Right ventricle myocardium superior (tissue), 1 donor: ENCODE measurements around the gene ZNF709. TPM values are rescaled to one million over a fixed set of nuclear protein-coding genes. Genes with fewer than 3 reads are reported as not detected.
"Not testable (repeated sequence)": the region's sequence is repeated elsewhere in the genome, so short reads cannot be mapped to it uniquely, and the experiment has no call there.

ENCODE experiments used
- ATAC-seq: fragments of 200-7000 bp; cut with Tn5 transposase; one replicate; pipeline ENCODE4 v1.9.1; 2020; ENCODE audit warnings: mild to moderate bottlenecking; ENCODE audit not compliant: poor library complexity
- DNase-seq: peaks from one replicate; pipeline ENCODE4 v3.0.0-alpha.2; 2020
- intact Hi-C: fragments of 100-400 bp; cut with DNase I; formaldehyde crosslinking; loops from one replicate; pipeline ENCODE4 v1.11.2; 2022
- total RNA-seq: library from RNA; stranded (reverse); fragmentation: NEBNext Ultra II Directional; extraction: Animal tissue kit (Norgen Biotek cat#: 25700); gene quantifications from one replicate; pipeline ENCODE4 v1.2.1, GENCODE V29; 2021
- donor health status: DM: no; HTN: yes; CAD: no; lungs with severe emphysema.

The ZNF709 gene
- total RNA-seq, 1 donor from 2014 or later: 1.4 TPM

- DNase-seq: no peak
- intact Hi-C loops: no loop called here
- no peak for ATAC-seq
Observed at GRCh38 chr19:12465211-12465610, 19.4 kb downstream of the ZNF709 start.

GRCh38 chr19:12464769-12465168 lies 19.8 kb downstream of the ZNF709 start:
- ATAC-seq: no peak
- no peak for DNase-seq
- intact Hi-C loops: no loop called here

- intact Hi-C loops, ATAC-seq, DNase-seq: not testable (repeated sequence)
Observed at GRCh38 chr19:12464139-12464538, 20.5 kb downstream of the ZNF709 start.

DNA sequence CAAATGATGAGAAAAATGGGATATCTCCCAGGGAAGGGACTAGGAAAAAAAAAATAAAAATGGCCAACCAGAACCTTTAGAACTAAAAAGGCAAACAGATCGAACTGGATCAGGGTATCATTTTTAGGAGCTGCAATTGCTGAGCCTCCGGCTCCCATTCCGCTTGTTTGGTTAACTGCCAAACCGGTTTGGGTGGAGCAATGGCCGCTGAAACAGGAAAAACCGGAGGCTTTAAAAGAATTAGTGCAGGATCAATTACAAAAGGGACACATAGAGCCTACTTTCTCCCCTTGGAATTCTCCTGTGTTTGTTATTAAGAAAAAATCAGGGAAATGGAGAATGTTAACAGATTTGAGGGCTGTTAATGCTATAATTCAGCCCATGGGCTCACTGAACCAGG lies 31.1 kb downstream of the ZNF709 start:
- ATAC-seq: no peak
- intact Hi-C loops: no loop called here
- no peak for DNase-seq

DNA sequence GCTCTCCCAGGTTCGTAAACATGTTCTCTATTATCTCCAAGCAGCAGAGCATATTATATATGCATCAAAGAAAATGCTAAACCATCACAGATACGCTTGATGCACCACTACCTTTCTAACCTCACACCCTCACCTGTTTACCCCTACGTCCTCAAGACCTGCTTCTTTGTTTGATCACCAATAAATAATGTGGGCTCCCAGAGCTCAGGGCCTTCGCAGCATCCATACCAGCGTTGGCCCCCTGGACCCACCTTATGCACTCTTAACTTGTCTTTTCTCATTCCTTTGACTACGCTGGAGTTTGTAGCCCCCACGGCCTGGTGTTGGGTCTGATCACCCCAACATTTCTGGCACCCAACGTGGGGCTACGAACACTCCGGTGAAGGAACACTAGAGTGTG lies 33.8 kb downstream of the ZNF709 start:
- ATAC-seq (no peak), DNase-seq (no peak)
- intact Hi-C loops: no loop called here

DNA sequence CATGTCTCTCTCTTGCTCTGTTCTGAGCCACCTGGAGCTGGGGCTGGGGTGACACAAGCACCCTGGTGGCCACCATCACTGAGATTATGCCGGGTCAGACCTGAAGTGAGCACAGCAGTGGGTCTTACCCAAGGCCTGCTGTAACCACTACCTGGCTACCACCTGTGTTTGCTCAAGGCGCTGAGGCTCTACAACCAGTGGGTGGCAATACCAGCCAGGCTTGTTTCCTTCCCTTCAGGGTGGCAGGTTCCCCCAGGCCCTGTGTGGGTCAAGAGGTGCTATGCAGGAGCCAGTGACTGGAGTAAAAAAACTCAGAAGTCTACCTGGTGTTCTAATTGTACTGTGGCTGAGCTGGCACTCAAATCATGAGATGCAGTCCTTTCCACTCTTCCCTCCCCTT lies 35.8 kb downstream of the ZNF709 start:
- DNase-seq (no peak), ATAC-seq (no peak)
- intact Hi-C loops: no loop called here

GRCh38 chr19:12440541-12441316 lies 43.9 kb downstream of the ZNF709 start, which contains the start of gene ZNF443:
TSS of gene ZNF443 (minus strand) at chr19:12441021. CDS start at chr19:12440914, 107 bp downstream.
- ATAC-seq: peak; percentile 100
- DNase-seq: peak; percentile 99
- intact Hi-C loops: no loop called here

- DNase-seq, intact Hi-C loops: not testable (repeated sequence)
Observed at GRCh38 chr19:12439686-12440540, 44.7 kb downstream of the ZNF709 start.

DNA sequence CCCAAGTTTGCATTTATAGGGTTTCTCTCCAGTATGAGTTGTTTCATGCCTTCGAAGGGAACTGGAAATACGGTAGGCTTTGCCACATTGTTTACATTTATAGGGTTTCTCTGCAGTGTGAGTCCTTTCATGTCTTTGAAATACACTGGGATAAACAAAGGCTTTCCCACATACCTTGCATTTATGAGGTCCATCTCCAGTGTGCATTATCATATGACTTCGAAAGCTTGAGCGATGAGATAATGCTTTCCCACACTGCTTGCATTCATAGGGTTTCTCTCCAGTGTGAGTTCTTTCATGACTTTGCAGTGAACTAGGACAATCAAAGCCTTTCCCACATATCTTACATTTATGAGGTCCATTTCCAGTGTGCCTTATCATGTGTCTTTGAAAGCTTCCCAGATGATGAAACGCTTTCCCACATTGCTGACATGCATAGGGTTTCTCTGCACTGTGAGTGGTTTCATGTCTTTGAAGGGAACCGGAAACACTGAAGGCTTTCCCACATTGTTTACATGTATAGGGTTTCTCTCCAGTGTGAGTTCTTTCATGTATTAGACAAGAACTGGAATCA lies 53.8 kb downstream of the ZNF709 start:
- intact Hi-C loops, ATAC-seq, DNase-seq: not testable (repeated sequence)

More at GRCh38 chr19:12439686-12440540, 44.7 kb downstream of the ZNF709 start:
- peak; percentile 33 for ATAC-seq

- no peak for ATAC-seq
- DNase-seq: no peak
- intact Hi-C loops: no loop called here
Observed at GRCh38 chr19:12425888-12426274, 58.7 kb downstream of the ZNF709 start.

DNA sequence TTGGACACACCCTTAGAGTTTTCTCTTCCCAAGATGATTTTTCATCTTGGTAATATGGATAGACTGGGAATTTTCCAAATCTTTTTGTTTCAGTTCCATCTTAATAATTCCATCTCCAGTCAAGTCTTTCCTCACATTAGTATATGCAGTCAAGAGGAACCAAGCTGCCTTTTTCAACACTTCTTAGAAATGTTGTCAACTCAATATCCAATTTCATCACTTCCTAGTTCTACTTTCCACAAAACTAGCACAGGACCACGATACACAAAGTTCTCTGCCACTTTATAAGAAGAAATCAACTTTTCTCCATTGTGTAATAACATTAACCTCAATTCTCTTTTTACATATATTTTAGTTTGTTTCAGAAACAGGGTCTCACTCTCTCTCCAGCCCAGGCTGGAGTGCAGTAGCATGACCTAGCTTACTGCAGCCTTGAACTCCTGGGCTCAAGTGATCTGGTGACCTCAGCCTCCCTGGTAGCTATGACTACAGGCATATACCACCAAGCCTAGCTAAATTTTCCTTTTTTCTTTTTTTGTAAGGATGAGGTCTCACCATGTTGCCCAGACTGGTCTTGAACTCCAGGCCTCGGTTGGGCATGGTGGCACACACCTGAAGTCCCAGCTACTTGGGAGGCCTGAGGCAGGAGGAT lies 59.3 kb downstream of the ZNF709 start:
- DNase-seq (no peak), ATAC-seq (no peak)
- intact Hi-C loops: no loop called here

DNA sequence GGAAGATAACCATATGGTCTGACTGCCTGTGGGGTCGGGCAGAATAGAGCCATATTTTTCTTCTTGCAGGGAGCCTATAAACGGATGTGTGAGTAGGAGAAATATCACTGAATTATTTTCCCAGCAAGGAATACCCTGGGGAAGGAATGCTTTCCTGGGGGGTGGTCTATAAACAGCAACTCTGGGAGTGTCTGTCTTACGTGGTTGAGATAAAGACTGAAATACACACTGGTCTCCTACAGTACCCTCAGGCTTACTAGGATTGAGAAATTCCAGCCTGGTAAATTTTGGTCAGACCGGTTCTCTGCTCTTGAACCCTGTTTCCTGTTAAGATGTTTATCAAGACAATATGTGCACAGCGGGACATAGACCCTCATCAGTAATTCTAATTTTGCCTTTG lies 67.3 kb downstream of the ZNF709 start:
- intact Hi-C loops, ATAC-seq: not testable (repeated sequence)

DNA sequence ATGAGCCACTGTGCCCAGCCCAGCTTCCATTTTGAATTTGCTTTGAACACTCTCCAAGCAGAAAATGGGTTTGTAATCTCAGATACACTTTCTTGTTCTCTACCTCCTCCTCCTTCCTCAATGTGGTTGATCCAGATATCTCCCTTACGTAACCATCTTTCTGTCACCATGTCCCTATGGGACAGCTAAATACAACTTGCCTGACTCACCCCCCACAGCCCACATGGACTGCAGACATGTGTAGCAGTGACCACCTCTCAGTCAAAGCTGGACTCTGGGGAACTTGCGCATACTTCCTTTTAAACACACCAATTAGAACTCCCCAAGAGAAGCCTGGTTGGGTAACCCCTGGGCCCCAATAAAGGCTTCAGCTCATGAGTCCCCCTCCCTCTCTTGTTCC lies 72.7 kb downstream of the ZNF709 start:
- no peak for DNase-seq
- intact Hi-C loops: no loop called here

More for the DNA sequence above, 67.3 kb downstream of the ZNF709 start:
- not testable (repeated sequence) for DNase-seq

More for the DNA sequence above, 72.7 kb downstream of the ZNF709 start:
- no peak for ATAC-seq

Other genes with a start within 250 kb of the ZNF709 start
- gene ZNF44, start 189.9 kb downstream of the ZNF709 start, total RNA-seq: 8.6 TPM
- gene ZNF563, start 151.2 kb downstream of the ZNF709 start, total RNA-seq: 4.2 TPM
- gene ZNF442, start 119.1 kb downstream of the ZNF709 start, total RNA-seq: 2.3 TPM
- 2.3 TPM for gene ZNF799, start 83.5 kb downstream of the ZNF709 start, total RNA-seq
- 1.6 TPM for gene ZNF443, start 43.8 kb downstream of the ZNF709 start, total RNA-seq
- 9.9 TPM for gene ZNF564, start 66.7 kb upstream of the ZNF709 start, total RNA-seq
- 3.9 TPM for gene ZNF490, start 126.0 kb upstream of the ZNF709 start, total RNA-seq
- gene ZNF791, start 126.1 kb upstream of the ZNF709 start, total RNA-seq: 14.5 TPM
- gene MAN2B1, start 181.9 kb upstream of the ZNF709 start, total RNA-seq: 33.2 TPM
- 6.5 TPM for gene WDR83, start 182.0 kb upstream of the ZNF709 start, total RNA-seq
- gene DHPS, start 197.1 kb upstream of the ZNF709 start, total RNA-seq: 42.9 TPM
- gene GNG14, start 203.2 kb upstream of the ZNF709 start, total RNA-seq: not detected
- 2.0 TPM for gene FBXW9, start 211.8 kb upstream of the ZNF709 start, total RNA-seq
- 30.9 TPM for gene TNPO2, start 239.1 kb upstream of the ZNF709 start, total RNA-seq
- 117 TPM for gene TRIR, start 249.9 kb upstream of the ZNF709 start, total RNA-seq